Measurements from ENCODE around the gene CPEB2.

GRCh38 chr4:14987054-14987453 is 15.2 kb upstream of the CPEB2 start:
- TF ChIP-seq CTCF (IDR thresholded peaks at IDR 0.05) (no peak), POLR2A (IDR thresholded peaks at IDR 0.05) (no peak), EP300 (IDR thresholded peaks at IDR 0.05) (no peak)
